SKM-1 treated with dmso at 0.1 percent for 144 hours (cell line): ENCODE measurements around the gene PIM3.

Experiments
- DNase-seq: peaks from one replicate; lab custom pipeline; 2025; ENCODE audit not compliant: unreplicated experiment; lab: John Stamatoyannopoulos, UW

Gene PIM3

GRCh38 chr22:49954991-49955580, 5.5 kb upstream of the PIM3 start:
- no peak for DNase-seq

- DNase-seq, result no peak
These were observed 4.8 kb upstream of the PIM3 start for GRCh38 chr22:49955581-49956417.

- DNase-seq, result no peak
These were observed 4.2 kb upstream of the PIM3 start for GRCh38 chr22:49956418-49956770.

- DNase-seq, result no peak
These were observed 3.4 kb upstream of the PIM3 start for GRCh38 chr22:49956914-49957825.

DNA sequence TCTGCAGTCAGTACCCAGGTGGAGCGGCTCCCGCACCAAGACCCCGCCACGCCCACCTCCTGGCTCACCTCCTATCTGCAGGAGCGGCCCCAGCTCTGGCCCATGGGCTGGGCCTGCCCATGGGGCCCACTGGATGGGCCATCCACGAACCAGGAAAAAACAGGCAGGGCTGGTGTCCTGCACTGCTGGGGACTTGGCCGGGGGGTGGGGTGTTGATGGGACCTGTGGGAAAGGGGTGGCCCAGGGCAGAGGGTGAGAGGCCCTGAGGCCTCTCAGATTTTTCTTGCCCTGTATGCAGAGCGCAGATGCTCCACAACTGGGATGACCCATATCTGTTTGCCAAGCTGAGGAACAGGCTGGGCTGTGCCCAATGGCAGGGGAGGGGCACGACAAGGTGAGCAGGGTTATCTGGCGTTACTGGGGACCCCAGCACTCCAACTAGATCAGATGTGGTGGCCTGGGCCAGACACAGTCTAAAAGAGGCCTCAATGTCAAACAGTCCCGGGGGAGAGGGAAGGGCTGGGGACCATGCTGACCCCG, 2.7 kb upstream of the PIM3 start:
- DNase-seq, result no peak

DNA sequence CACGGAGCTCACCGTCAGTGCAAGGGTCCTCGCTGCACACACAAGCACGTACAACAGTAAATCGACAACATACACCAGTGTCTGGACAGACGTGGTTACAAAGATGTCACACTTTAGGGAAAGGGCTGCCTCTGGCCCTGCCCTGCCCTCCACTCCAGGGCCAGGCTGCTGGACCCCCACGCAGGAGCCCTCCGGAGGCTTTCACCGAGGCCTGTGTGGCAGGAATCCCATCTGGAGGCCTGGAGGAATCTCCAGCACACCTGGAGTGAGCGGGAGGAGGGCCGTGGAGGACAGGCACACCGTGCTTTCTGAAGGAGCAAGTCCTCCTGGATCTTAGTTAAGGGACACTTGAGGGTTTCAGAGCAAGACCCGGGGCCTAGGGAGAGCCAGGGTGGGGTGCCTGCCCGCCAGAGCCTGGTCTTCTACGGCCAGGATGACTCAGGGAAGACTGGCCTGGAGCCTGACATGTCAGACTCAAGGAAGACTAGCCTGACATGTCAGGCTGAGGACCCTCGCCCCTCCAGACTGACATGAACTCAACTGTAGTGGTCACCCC, 2.1 kb upstream of the PIM3 start:
- no peak for DNase-seq

- DNase-seq, result no peak
These were observed 1.4 kb upstream of the PIM3 start for GRCh38 chr22:49958931-49959781.

DNA sequence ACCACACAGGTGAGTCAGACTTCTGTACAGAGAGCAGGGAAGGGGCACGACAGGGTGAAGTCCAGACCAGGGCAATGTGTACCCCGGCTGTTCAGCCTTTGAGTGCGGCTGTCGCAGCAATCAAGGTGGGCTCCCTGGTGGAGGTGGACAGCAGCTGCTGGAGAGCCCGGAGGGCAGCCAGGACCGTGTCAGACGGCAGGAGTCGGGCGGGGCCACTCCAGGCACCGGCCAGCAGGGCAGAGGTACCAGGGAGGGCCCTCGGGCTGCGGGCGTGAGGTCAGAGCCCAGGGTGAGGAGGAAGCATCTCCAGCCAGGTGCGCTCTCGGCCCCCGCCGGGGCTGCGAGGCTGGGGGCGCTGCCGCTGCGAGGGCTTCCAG, 802 bp upstream of the PIM3 start:
- DNase-seq, result no peak

DNA sequence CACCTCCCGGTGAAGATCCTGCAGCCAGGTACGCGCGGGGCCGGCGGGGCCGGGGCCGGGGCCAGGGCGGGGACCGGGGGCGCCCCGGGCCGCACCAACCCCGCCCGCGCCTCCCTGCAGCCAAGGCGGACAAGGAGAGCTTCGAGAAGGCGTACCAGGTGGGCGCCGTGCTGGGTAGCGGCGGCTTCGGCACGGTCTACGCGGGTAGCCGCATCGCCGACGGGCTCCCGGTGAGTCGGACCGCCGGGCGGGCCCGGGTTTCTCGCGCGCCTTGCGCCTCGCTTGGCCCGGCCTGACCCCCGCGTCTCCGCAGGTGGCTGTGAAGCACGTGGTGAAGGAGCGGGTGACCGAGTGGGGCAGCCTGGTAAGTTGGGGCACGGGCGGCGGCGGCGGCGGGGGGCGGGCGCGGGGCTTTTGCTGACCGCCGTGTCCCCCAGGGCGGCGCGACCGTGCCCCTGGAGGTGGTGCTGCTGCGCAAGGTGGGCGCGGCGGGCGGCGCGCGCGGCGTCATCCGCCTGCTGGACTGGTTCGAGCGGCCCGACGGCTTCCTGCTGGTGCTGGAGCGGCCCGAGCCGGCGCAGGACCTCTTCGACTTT, 531 bp downstream of the PIM3 start:
- no peak for DNase-seq

DNA sequence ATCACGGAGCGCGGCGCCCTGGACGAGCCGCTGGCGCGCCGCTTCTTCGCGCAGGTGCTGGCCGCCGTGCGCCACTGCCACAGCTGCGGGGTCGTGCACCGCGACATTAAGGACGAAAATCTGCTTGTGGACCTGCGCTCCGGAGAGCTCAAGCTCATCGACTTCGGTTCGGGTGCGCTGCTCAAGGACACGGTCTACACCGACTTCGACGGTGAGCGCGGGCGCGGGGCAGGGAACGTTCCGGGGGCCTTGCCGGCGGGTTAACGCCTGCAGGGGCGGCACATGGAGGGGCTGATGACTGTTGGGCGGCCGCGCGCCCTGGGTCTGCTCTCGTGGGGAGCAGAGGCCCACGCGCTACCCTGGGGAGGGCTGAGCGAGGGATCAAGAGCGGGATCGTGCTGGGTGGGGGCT, 1.0 kb downstream of the PIM3 start:
- no peak for DNase-seq

DNA sequence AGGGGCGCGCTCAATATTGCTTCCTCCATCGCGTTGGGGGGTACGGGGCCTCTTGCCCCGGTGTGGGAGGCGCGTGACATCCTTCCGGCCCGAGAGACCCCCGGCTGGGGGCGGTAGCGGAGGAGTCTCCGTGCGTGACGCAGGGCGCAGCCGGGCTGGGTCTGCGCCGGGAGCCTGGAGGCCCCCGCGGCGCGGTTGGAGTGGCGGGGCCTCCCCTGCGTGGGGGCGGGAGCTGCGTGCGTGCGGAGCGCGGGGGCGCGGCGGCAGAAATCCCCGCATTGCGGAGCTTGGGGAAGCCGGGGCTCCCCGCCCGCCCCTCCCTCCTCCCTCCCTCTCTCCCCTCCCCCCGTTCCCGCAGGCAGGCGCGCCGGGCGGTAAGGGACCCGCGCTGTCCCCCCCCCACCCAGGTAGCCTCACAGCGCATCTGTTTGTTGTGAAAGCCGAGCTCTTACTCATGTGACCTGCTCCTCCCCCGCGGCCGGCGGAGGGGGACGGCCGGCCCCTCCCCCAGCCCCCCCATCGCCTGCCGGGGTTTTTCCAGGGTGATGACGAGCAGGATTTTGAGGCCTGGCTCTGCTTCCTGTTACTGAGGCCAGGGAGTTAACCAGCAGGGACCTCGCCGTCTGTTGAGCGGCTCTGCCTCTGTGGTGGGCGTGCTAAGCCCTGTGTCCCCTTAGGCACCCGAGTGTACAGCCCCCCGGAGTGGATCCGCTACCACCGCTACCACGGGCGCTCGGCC, 1.6 kb downstream of the PIM3 start:
- peak; percentile 34 for DNase-seq

DNA sequence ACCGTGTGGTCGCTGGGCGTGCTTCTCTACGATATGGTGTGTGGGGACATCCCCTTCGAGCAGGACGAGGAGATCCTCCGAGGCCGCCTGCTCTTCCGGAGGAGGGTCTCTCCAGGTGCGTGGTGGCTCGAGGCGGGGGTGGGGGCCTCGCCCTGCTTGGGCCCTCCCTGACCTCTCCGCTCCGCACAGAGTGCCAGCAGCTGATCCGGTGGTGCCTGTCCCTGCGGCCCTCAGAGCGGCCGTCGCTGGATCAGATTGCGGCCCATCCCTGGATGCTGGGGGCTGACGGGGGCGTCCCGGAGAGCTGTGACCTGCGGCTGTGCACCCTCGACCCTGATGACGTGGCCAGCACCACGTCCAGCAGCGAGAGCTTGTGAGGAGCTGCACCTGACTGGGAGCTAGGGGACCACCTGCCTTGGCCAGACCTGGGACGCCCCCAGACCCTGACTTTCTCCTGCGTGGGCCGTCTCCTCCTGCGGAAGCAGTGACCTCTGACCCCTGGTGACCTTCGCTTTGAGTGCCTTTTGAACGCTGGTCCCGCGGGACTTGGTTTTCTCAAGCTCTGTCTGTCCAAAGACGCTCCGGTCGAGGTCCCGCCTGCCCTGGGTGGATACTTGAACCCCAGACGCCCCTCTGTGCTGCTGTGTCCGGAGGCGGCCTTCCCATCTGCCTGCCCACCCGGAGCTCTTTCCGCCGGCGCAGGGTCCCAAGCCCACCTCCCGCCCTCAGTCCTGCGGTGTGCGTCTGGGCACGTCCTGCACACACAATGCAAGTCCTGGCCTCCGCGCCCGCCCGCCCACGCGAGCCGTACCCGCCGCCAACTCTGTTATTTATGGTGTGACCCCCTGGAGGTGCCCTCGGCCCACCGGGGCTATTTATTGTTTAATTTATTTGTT, 2.4 kb downstream of the PIM3 start:
- DNase-seq, result no peak

DNA sequence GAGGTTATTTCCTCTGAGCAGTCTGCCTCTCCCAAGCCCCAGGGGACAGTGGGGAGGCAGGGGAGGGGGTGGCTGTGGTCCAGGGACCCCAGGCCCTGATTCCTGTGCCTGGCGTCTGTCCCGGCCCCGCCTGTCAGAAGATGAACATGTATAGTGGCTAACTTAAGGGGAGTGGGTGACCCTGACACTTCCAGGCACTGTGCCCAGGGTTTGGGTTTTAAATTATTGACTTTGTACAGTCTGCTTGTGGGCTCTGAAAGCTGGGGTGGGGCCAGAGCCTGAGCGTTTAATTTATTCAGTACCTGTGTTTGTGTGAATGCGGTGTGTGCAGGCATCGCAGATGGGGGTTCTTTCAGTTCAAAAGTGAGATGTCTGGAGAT, 3.1 kb downstream of the PIM3 start:
- DNase-seq, result no peak

- DNase-seq, result no peak
These were observed 3.8 kb downstream of the PIM3 start for GRCh38 chr22:49964136-49965090.

- DNase-seq, result no peak
These were observed 4.8 kb downstream of the PIM3 start for GRCh38 chr22:49965091-49966040.
